NCI-H2227 (cell line): ENCODE measurements around the gene ADSL.

Experiments used
- DNase-seq: peaks from one replicate; lab custom pipeline; 2025; ENCODE audit not compliant: unreplicated experiment; lab: John Stamatoyannopoulos, UW

Gene ADSL

DNA sequence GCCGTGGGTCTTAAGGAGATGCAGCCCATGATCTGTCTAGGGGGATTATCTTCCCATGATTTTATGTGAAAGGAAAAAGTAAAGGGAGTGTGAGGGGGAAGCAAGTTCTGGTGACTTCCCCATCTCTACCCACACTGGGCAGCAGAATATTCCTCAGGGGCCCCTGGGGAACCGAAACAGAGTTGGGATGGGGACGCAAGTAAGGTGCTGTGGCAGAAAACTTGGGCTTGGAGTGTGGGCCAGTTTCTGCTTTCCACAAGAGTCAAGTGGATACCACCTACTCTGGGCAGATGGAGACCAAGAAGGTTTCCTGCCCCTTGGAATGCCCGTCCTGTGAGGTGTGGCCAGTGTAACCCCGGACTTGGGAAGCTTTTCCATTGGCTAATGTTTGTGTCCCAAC is 88.4 kb downstream of the ADSL start:
- DNase-seq = no peak

DNA sequence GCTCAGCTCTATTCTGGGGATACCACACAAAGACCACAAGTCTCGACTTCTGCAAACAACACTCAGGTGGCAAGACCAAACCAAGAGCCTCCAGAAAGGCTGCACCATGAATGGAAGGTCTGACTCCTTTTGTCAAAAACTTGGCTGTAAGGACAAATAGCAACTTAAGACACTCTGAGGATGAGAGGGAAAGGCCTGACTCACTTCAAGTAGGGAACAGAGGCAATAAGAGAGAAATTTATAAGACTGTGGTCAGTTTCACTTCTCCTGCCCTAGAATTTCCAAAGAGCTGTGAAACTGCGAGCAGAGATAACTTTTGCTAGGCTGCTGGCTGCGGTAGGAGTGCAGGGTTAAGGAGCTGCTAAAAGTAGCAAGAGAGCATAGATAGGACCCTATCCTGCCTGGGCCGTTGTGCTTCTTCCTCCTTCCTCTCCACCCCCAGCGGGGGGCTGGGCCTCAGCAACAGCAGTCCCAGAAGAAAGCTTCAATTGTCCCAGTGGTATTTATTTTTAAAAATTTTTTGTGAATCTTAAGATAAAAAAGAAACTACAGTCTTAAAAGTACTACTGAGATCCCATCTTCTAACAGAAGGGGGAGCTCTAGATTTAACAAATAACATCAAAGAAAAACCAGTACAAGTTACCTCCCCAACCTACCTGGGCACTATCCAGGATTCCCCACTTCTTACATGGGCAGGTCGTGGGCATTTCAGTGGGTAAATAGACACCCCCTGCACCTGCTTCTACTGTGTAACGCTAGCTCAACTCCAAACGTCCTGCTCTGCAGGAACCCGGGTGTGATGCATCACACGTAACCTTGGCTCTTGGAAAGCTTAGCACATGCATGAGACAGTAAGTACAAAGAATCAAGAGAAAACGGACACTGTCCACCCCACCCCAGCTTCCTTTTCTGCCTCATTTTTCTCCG is 90.5 kb downstream of the ADSL start:
- peak; percentile 20 for DNase-seq
